NCI-H345 treated with DMSO at 0.1 percent for 48 hours (cell line): ENCODE measurements around the gene RBM23.

Source experiments
- DNase-seq: peaks from one replicate; lab custom pipeline; 2025; ENCODE audit not compliant: unreplicated experiment; lab: John Stamatoyannopoulos, UW

The RBM23 gene

DNA sequence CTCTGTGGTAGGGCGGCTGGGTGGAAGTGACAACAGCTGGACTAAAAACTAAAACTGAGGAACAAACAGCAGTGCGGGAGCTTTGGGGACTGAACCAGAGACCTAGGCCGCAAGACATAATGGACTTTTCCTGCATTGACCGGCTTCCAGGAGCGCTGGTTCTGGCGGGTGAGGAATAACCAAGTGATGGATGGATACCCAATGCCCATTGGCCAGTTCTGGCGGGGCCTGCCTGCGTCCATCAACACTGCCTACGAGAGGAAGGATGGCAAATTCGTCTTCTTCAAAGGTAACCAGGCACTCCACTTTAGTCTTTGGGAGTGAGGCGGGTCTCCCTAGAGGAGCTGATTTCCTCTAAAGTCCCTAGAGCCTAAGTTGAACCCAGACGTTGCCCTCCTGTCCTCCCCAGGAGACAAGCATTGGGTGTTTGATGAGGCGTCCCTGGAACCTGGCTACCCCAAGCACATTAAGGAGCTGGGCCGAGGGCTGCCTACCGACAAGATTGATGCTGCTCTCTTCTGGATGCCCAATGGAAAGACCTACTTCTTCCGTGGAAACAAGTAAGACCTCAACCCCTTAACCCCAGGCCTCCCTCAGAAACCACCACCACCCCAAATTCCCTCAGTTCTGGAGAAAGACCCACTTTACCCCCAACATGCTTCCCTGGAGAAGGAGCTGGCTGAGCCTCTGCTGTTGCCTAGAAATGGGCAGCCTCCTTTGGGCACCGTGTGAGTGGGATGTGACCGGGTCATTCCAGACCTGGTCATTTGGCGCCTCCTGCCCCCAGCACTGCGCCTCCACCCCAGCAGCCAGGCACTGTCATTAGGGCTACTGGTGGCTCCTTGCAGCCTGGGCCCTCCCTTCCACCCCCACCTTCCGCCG, 74.5 kb downstream of the RBM23 start:
- DNase-seq, result no peak
